H9 (cell line): ENCODE results near the gene RILPL1. TPM values are rescaled to one million over a fixed set of nuclear protein-coding genes. Genes with fewer than 3 reads are reported as not detected.

Experiments used
- DNase-seq: peaks from one replicate; pipeline ENCODE4 v3.0.0-alpha.2; 2017
- H2AFZ ChIP-seq: one replicate; pipeline ENCODE4 v1.6.1; 2013; ENCODE audit warnings: mild to moderate bottlenecking, low read length, control low read depth, moderate library complexity
- H2AK5ac ChIP-seq: 2 replicates; pipeline ENCODE4 v1.6.1; 2013; ENCODE audit warnings: low read length, control low read depth, mixed read lengths; ENCODE audit not compliant: insufficient read length
- H2BK120ac ChIP-seq: one replicate; pipeline ENCODE4 v1.6.1; 2013; ENCODE audit warnings: low read depth, mild to moderate bottlenecking, low read length, control low read depth, inconsistent platforms; ENCODE audit not compliant: poor library complexity, severe bottlenecking
- H2BK12ac ChIP-seq: 2 replicates; pipeline ENCODE4 v1.6.1; 2013; ENCODE audit warnings: low read length, control low read depth, mixed read lengths, low read depth; ENCODE audit not compliant: insufficient read length
- H2BK15ac ChIP-seq: 2 replicates; pipeline ENCODE4 v1.6.1; 2013; ENCODE audit warnings: low read depth, low read length, control low read depth
- H2BK20ac ChIP-seq: one replicate; pipeline ENCODE4 v1.6.1; 2013; ENCODE audit warnings: low read depth, mild to moderate bottlenecking, low read length, control low read depth, inconsistent platforms; ENCODE audit not compliant: poor library complexity, severe bottlenecking
- H2BK5ac ChIP-seq: 2 replicates; pipeline ENCODE4 v1.6.1; 2013; ENCODE audit warnings: low read length, control low read depth, mixed read lengths; ENCODE audit not compliant: insufficient read length
- H3K14ac ChIP-seq: 2 replicates; pipeline ENCODE4 v1.6.1; 2013; ENCODE audit warnings: low read length, control low read depth; ENCODE audit not compliant: insufficient read depth
- H3K18ac ChIP-seq: 2 replicates; pipeline ENCODE4 v1.6.1; 2013; ENCODE audit warnings: low read depth, mild to moderate bottlenecking, mixed read lengths, low read length, control low read depth; ENCODE audit not compliant: insufficient read length
- H3K23ac ChIP-seq: 2 replicates; pipeline ENCODE4 v1.6.1; 2013; ENCODE audit warnings: low read length, control low read depth, mixed read lengths, low read depth; ENCODE audit not compliant: insufficient read length
- H3K23me2 ChIP-seq: 2 replicates; pipeline ENCODE4 v1.6.1; 2013; ENCODE audit warnings: low read depth, mild to moderate bottlenecking, mixed read lengths, low read length, control low read depth; ENCODE audit not compliant: insufficient read length, poor library complexity, severe bottlenecking
- H3K27ac ChIP-seq: 2 replicates; pipeline ENCODE4 v1.5.1; 2013; ENCODE audit warnings: low read length, control low read depth, mixed read lengths, low read depth; ENCODE audit not compliant: insufficient read length
- H3K27me3 ChIP-seq: 2 replicates; pipeline ENCODE4 v1.6.1; 2013; ENCODE audit warnings: low read length, control low read depth, inconsistent platforms; ENCODE audit not compliant: insufficient read depth
- H3K4ac ChIP-seq: 2 replicates; pipeline ENCODE4 v1.6.1; 2013; ENCODE audit warnings: low read depth, mild to moderate bottlenecking, control low read depth, inconsistent platforms, low read length, moderate library complexity
- H3K4me1 ChIP-seq: 2 replicates; pipeline ENCODE4 v1.6.1; 2013; ENCODE audit warnings: low read length, control low read depth, inconsistent platforms; ENCODE audit not compliant: insufficient read depth
- H3K4me2 ChIP-seq: 2 replicates; pipeline ENCODE4 v1.6.1; 2013; ENCODE audit warnings: low read length, control low read depth, mixed read lengths; ENCODE audit not compliant: insufficient read length, insufficient read depth
- H3K56ac ChIP-seq: 2 replicates; pipeline ENCODE4 v1.6.1; 2013; ENCODE audit warnings: low read depth, mild to moderate bottlenecking, mixed read lengths, low read length, control low read depth; ENCODE audit not compliant: insufficient read length
- H3K79me1 ChIP-seq: 2 replicates; pipeline ENCODE4 v1.6.1; 2013; ENCODE audit warnings: low read depth, mild to moderate bottlenecking, moderate library complexity, low read length, control low read depth, inconsistent platforms; ENCODE audit not compliant: insufficient read depth, poor library complexity, severe bottlenecking
- H3K79me2 ChIP-seq: 2 replicates; pipeline ENCODE4 v1.6.1; 2013; ENCODE audit warnings: low read length, control low read depth, inconsistent platforms; ENCODE audit not compliant: insufficient read depth
- H3K9ac ChIP-seq: 2 replicates; pipeline ENCODE4 v1.6.1; 2013; ENCODE audit warnings: low read length, control low read depth, mixed read lengths; ENCODE audit not compliant: insufficient read length; ENCODE audit errors: extremely low read depth
- H3K9me3 ChIP-seq: one replicate; pipeline ENCODE4 v1.6.1; 2013; ENCODE audit warnings: low read depth, low read length, inconsistent platforms; ENCODE audit not compliant: control insufficient read depth
- H3T11ph ChIP-seq: one replicate; pipeline ENCODE4 v1.6.1; 2013; ENCODE audit warnings: mild to moderate bottlenecking, low read length, control low read depth, inconsistent platforms
- H4K20me1 ChIP-seq: one replicate; pipeline ENCODE4 v1.6.1; 2013; ENCODE audit not compliant: control insufficient read depth, insufficient read length, insufficient read depth
- H4K5ac ChIP-seq: 2 replicates; pipeline ENCODE4 v1.6.1; 2013; ENCODE audit warnings: low read depth, mild to moderate bottlenecking, mixed read lengths, low read length, control low read depth; ENCODE audit not compliant: insufficient read length
- H4K8ac ChIP-seq: replicated peaks from 2 replicates; pipeline ENCODE4 v1.6.1; 2013; ENCODE audit warnings: low read length, control low read depth, mixed read lengths, low read depth; ENCODE audit not compliant: insufficient read length
- H4K91ac ChIP-seq: 2 replicates; pipeline ENCODE4 v1.6.1; 2013; ENCODE audit warnings: low read depth, mild to moderate bottlenecking, moderate library complexity, mixed read lengths, low read length, control low read depth; ENCODE audit not compliant: insufficient read length
- H3K27ac Mint-ChIP-seq, 3 experiments: 2 replicates in 2 of 3; 3 replicates in 1 of 3; pipeline ENCODE4 v1.8.0; 2020 to 2021; ENCODE audit warnings: mixed read lengths in 3 of 3, mild to moderate bottlenecking in 1 of 3, moderate library complexity in 1 of 3
- H3K27me3 Mint-ChIP-seq: 2 replicates; pipeline ENCODE4 v1.8.0; 2021; ENCODE audit warnings: low read depth, mild to moderate bottlenecking, moderate library complexity, mixed read lengths
- H3K36me3 Mint-ChIP-seq, 3 experiments: 2 replicates in 2 of 3; 3 replicates in 1 of 3; pipeline ENCODE4 v1.8.0; 2020 to 2021; ENCODE audit warnings: low read depth in 3 of 3, mixed read lengths in 3 of 3; ENCODE audit not compliant: insufficient read depth in 1 of 3
- H3K4me1 Mint-ChIP-seq, 2 experiments: 2 replicates each; pipeline ENCODE4 v1.8.0; 2020; ENCODE audit warnings: mixed read lengths in 2 of 2
- H3K4me3 Mint-ChIP-seq, 2 experiments: 2 replicates in 1 of 2; 3 replicates in 1 of 2; pipeline ENCODE4 v1.8.0; 2020 to 2021; ENCODE audit warnings: mild to moderate bottlenecking in 2 of 2, mixed read lengths in 2 of 2, moderate library complexity in 1 of 2
- H3K9me3 Mint-ChIP-seq, 2 experiments: 2 replicates in 1 of 2; 3 replicates in 1 of 2; pipeline ENCODE4 v1.8.0; 2020; ENCODE audit warnings: mild to moderate bottlenecking in 2 of 2, mixed read lengths in 2 of 2, moderate library complexity in 1 of 2
- CTCF ChIP-seq: fragments of 200-600 bp; sonication (generic); conservative IDR thresholded peaks from 3 replicates; pipeline ENCODE4 v1.8.0; 2021; ENCODE audit warnings: antibody characterized with exemption, mild to moderate bottlenecking
- WGBS: extraction: QIAGEN DNeasy Blood & Tissue Kit; methylation state at CpG from one replicate; pipeline ENCODE4 v1.1.7; 2013; ENCODE audit warnings: missing lambda C conversion rate, low lambda C conversion rate, mixed read lengths; ENCODE audit not compliant: insufficient read length; ENCODE audit errors: extremely low coverage; 5-methylcytosine and 5-hydroxymethylcytosine counted together
- total RNA-seq: library from RNA; stranded (reverse); gene quantifications from 2 replicates; pipeline ENCODE4 v1.2.1, GENCODE V29; 2021

Gene RILPL1
- total RNA-seq, 1 experiment from 2014 or later, result 8.1 TPM

- no peak overlapping the region for H3T11ph ChIP-seq
- no peaks in the 10 kb centered on the region for H3K9me3 Mint-ChIP-seq
- H2BK15ac ChIP-seq, result no peak overlapping the region
- no peaks in the 10 kb centered on the region for H3K27me3 Mint-ChIP-seq
- peaks cover 6 to 58% (median 39%) of the 10 kb centered on the region in 3 experiments for H3K36me3 Mint-ChIP-seq
- no peaks in the 10 kb centered on the region for H4K20me1 ChIP-seq
- no peak overlapping the region for H3K27ac Mint-ChIP-seq
- no peaks in the 10 kb centered on the region for H3K9me3 ChIP-seq
- H3K4me1 Mint-ChIP-seq, result no peaks in the 10 kb centered on the region
- H4K8ac ChIP-seq, result no peak overlapping the region
- no peak overlapping the region for H3K4me3 Mint-ChIP-seq
- no peaks in the 10 kb centered on the region for H3K27me3 ChIP-seq
- TF ChIP-seq CTCF, result no peak
- H3K4me1 ChIP-seq, result no peaks in the 10 kb centered on the region
- no peak overlapping the region for H2BK5ac ChIP-seq
- no peak overlapping the region for H4K5ac ChIP-seq
- H3K79me1 ChIP-seq, result no peaks in the 10 kb centered on the region
- no peak overlapping the region for H3K4ac ChIP-seq
- peak; percentile 25 for DNase-seq
- H3K4me2 ChIP-seq, result no peak overlapping the region
- H4K91ac ChIP-seq, result no peak overlapping the region
- H3K23me2 ChIP-seq, result no peaks in the 10 kb centered on the region
- no peak overlapping the region for H3K14ac ChIP-seq
- no peak overlapping the region for H2AFZ ChIP-seq
- no peak overlapping the region for H3K23ac ChIP-seq
- no peak overlapping the region for H3K18ac ChIP-seq
- no peak overlapping the region for H2AK5ac ChIP-seq
- H3K79me2 ChIP-seq, result no peaks in the 10 kb centered on the region
- no peak overlapping the region for H3K9ac ChIP-seq
- no peak overlapping the region for H2BK120ac ChIP-seq
- no peak overlapping the region for H2BK20ac ChIP-seq
- no CpG with 5 or more reads among the region's 10 CpGs for WGBS
- no peak overlapping the region for H3K27ac ChIP-seq
- no peak overlapping the region for H2BK12ac ChIP-seq
- H3K56ac ChIP-seq, result no peak overlapping the region
Measured at GRCh38 chr12:123523518-123523917, 10.0 kb downstream of the RILPL1 start.
